OCI-LY3 (cell line): ENCODE measurements around the gene EYS.

Source experiments
- CTCF ChIP-seq: fragments of 200-600, 300-600 bp; sonication (generic); IDR thresholded peaks from 2 replicates; pipeline ENCODE4 v1.5.1; 2014; ENCODE audit warnings: antibody characterized with exemption, low read length, low read depth
- EZH2phosphoT487 ChIP-seq: fragments of 200-600 bp; shearing (Covaris generic); IDR thresholded peaks from 2 replicates; pipeline ENCODE4 v1.6.1; 2018; ENCODE audit warnings: antibody characterized with exemption, mixed run types, low read depth

- TF ChIP-seq CTCF (no peak), EZH2phosphoT487 (no peak)
Measured at GRCh38 chr6:64664480-64664879, 1042.5 kb downstream of the EYS start.
